Breast epithelium (tissue), 3 donors: ENCODE data around the gene CYP27C1.

ENCODE experiments used
- CTCF ChIP-seq, 3 donors: fragments of 450-650 bp; IDR thresholded peaks; one replicate each; pipeline ENCODE4 v1.5.1; 2016 to 2017; ENCODE audit warnings: antibody characterized with exemption in 3 of 3, mild to moderate bottlenecking in 3 of 3, moderate library complexity in 3 of 3
- POLR2A ChIP-seq: fragments of 450-650 bp; IDR thresholded peaks from one replicate; pipeline ENCODE4 v1.6.1; 2016; ENCODE audit warnings: antibody characterized with exemption, mild to moderate bottlenecking, moderate library complexity
- POLR2AphosphoS5 ChIP-seq, 3 donors: sonication (generic); formaldehyde crosslinking; IDR thresholded peaks; one replicate each; pipeline ENCODE4 v1.6.1; 2017; ENCODE audit warnings: antibody characterized with exemption in 3 of 3

DNA sequence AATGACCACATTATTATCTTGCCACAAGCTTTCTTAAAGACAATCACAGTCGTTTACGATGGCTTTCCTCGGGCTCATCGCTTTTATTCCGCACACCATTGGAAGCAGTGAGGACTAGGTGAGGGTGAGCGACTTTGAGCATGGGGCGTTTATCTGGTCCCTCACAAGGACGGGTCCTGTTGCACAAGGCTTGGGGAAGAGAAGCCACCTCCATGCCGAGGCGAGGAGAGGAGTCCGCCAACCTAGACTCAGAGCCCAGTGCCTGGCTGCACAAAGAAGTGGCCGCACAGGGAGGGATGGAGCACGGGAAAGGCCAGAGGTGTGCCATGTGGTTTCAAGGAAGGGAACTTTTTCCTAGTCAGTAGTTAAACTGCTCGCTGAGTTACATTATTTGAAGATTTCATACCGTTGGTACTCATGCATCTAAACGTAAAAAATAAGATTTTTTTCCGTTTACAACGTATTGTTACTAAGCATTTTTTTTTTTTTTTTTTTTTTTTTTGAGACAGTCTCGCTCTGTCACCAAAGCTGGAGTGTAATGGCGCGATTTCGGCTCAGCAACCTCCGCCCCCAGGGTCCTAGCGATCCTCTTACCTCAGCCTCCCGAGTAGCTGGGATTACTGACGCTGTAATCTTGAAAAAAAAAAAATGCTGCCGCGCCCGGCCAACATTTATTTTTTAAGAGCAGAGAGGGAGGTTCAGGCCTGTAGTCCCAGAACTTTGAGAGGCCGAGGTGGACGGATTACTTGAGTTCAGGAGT, 849 bp upstream of the CYP27C1 start:
- no peak for TF ChIP-seq CTCF (IDR thresholded peaks at IDR 0.05)
- no peak for TF ChIP-seq POLR2A
- no peak for TF ChIP-seq POLR2AphosphoS5 (IDR thresholded peaks at IDR 0.05)
